Measurements from ENCODE around the gene ASS1.

GRCh38 chr9:130443456-130443801, 1.3 kb upstream of the ASS1 start:
- TF ChIP-seq CTCF (IDR thresholded peaks at IDR 0.05 in 8 of 11, conservative IDR thresholded peaks at IDR 0.05 in 3 of 11) (no peak), POLR2A (IDR thresholded peaks at IDR 0.05) (no peak), POLR2AphosphoS5 (IDR thresholded peaks at IDR 0.05) (no peak)

Measured in spleen (tissue), 7 donors.